GM12874 (cell line): ENCODE results near the gene DEPDC4.

Source experiments
- TF ChIP-seq, protein P1 (sequence below): IDR thresholded peaks from 2 replicates; pipeline ENCODE4 v1.5.1; 2011; ENCODE audit warnings: low read depth, mild to moderate bottlenecking, control low read depth, low read length, moderate library complexity; ENCODE audit not compliant: insufficient read depth

DEPDC4 gene

DNA sequence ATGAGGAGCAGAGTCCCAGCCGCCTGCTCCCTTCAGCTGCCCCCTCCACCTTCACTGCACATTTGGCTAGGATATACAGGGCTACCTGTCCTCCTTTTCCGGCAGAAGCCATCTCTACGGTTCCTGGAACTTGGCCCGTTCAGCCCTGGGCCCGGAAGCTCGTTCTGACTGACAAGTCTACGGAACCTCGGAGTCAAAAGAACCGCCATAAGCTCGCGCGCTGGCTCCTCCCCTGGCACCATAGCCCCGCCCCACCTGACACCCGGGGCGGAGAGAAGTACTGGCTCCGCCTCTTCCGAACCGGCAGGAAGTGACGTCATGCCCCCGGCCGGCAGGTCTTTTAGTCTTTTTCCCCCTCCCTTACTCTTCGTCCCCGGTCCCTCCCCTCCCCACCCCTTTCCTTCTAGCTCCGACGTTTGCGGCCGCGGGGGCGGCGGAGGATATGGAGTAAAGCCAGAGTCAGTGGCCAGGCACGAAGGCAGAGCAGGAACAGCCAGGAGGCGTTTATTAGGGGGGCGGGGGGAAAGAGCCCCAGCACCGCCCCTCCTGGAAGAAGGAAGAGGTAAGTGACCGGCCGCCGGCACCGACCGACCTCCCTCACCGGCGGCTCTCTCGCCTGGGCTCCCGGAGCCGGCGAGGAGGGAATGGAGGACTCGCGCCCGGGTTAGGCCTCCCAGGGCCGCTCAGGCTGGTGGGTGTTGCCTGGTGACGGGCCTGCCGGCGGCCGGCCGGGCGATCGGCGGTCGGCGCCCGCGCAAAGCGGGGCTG is at the start of gene DEPDC4, which contains the start of gene SCYL2:
Gene DEPDC4, minus strand, starts transcription at position 245 of the 768 bp plus-strand sequence. Its CDS starts 3 bp downstream, at position 242.
Gene SCYL2, plus strand, starts transcription at position 343 of the 768 bp plus-strand sequence. CDS start 15,794 bp downstream, outside the sequence.
- TF ChIP-seq, protein P1, sequence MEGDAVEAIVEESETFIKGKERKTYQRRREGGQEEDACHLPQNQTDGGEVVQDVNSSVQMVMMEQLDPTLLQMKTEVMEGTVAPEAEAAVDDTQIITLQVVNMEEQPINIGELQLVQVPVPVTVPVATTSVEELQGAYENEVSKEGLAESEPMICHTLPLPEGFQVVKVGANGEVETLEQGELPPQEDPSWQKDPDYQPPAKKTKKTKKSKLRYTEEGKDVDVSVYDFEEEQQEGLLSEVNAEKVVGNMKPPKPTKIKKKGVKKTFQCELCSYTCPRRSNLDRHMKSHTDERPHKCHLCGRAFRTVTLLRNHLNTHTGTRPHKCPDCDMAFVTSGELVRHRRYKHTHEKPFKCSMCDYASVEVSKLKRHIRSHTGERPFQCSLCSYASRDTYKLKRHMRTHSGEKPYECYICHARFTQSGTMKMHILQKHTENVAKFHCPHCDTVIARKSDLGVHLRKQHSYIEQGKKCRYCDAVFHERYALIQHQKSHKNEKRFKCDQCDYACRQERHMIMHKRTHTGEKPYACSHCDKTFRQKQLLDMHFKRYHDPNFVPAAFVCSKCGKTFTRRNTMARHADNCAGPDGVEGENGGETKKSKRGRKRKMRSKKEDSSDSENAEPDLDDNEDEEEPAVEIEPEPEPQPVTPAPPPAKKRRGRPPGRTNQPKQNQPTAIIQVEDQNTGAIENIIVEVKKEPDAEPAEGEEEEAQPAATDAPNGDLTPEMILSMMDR: no peak

DNA sequence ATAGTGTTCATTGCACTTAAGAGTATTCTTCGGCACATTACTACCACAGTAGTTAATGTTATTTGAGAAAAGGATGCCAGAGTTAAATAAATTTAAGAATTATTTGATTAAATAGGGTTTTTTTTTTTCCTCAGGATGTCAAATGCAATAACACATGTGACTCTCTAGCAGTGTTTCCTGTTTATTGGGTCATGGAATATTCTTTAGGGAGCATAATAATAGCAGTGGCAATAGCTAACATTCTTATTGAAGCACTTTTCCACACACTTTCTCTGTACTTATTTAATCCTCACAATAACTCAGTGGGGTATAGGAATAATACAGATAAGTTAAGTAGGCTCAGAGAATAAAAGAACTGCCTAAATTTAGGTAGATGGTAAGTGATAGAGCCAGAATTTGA is 44.4 kb upstream of the DEPDC4 start:
- TF ChIP-seq, protein P1: no peak

DNA sequence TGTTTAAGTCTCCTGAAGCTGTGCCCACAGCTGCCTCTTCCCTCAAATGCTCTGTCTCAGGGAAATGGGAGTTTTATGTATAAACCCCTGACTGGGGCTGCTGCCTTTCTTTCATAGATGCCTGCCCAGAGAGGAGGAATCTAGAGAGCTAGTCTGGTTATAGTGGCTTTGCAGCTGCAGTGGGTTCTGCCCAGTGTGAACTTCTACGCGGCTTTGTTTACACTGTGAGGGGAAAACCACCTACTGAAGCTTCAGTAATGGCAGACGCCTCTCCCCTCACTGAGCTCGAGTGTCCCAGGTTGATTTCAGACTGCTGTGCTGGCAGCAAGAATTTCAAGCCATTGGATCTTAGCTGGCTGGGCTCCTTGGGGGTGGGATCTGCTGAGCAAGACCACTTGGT is 37.0 kb upstream of the DEPDC4 start:
- TF ChIP-seq, protein P1: no peak

DNA sequence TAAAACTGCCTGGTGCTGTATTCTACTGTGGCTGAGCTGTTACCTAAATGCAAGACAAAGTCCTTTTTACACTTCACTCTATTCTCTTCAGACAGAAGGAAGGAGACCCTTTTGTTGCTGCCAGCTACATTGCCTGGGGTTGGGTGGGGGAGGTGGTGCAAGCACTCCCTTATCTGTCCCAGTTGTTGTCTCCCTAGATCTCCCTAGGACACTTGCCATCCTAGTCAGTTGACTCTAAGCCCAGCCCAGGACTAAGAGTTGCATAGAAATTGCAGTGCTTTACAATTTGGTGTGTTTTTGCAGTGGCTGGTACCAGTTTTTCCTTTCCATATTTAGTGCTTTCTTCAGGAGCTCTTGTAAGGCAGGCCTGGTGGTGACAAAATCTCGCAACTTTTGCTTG is 35.2 kb upstream of the DEPDC4 start:
- TF ChIP-seq, protein P1: no peak

DNA sequence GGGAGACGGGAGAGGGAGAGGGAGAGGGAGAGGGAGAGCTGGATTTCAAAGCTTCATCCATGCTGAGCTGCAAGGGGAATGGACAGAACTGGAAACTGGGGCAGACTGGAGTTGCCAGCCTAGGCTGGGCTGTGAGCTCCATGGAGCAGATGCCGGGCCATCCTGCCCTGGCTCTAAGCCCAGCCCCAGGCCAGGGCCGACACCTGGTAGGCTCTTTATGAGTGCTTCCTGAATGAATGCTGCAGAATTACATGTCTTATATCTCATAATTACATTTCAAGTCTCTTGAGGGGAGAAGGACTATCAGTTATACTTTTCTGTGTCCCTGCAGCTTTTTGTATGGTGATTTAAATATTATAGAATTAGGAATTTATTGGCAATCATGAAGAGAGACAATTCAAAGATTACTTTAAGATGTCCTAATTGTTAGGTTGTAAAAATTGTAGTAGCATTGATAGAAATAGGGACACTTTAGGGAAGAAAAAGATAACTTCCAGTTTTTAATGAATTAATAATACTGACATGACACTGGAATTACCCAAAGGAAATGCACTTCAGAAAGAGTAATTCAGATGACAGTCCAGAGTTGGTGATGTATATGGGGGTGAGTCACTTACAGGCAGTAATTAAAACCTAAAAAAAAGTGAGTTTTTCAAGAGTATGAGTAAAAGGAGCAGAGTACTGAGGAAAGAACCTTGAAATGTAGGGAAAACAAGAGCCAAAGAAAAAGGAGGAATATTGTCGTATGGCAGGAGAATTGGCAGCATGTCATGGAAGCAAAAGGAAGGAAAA is 29.1 kb upstream of the DEPDC4 start:
- TF ChIP-seq, protein P1: no peak

DNA sequence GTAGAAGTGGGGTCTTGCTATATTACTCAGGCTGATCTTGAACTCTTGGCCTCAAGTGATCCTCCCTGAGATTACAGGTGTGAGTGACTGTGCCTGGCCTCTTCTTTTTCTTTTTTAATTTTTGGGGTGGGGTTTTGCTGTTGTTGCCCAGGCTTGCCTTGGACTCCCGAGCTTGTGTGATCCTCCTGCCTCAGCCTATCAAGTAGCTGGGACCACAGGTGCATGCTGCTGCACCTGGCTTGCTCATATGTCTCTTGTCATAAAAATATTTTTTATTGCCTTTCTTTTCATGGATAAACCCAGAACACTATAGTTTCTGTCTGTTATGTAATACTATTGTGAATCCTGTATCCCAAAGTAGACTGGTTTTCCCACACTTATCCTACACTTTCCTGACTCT is 26.1 kb upstream of the DEPDC4 start:
- TF ChIP-seq, protein P1: no peak

DNA sequence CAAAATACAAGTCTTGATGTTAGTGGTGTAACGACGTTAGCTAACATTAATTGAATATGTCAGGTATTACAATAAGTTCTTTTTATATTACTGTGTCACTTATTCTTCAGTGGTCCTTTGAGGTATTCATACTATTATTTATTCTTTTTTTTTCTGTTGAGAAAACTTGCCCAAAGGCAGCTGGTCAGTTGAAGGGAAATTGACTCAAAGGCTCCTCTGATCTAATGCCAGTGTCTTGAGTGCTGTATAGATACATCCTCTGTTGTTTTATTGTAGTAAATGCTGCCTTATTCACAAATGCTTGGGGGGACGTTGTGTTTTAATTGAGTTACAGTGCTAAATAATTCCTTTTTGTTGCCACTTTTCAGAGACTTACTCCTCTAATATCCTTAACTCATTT is 23.1 kb upstream of the DEPDC4 start:
- TF ChIP-seq, protein P1: no peak
